Measurements from ENCODE around the gene RTL1. TPM values are rescaled to one million over a fixed set of nuclear protein-coding genes. Genes with fewer than 3 reads are reported as not detected.

The RTL1 gene
- total and polyA plus RNA-seq, 2 of the 13 experiments (the other 11 are each of a cell fraction or from before 2014, with no cell fraction given) = not detected

GRCh38 chr14:100839315-100839585 is 64.3 kb downstream of the RTL1 start (continued):
- TF ChIP-seq, protein P1, sequence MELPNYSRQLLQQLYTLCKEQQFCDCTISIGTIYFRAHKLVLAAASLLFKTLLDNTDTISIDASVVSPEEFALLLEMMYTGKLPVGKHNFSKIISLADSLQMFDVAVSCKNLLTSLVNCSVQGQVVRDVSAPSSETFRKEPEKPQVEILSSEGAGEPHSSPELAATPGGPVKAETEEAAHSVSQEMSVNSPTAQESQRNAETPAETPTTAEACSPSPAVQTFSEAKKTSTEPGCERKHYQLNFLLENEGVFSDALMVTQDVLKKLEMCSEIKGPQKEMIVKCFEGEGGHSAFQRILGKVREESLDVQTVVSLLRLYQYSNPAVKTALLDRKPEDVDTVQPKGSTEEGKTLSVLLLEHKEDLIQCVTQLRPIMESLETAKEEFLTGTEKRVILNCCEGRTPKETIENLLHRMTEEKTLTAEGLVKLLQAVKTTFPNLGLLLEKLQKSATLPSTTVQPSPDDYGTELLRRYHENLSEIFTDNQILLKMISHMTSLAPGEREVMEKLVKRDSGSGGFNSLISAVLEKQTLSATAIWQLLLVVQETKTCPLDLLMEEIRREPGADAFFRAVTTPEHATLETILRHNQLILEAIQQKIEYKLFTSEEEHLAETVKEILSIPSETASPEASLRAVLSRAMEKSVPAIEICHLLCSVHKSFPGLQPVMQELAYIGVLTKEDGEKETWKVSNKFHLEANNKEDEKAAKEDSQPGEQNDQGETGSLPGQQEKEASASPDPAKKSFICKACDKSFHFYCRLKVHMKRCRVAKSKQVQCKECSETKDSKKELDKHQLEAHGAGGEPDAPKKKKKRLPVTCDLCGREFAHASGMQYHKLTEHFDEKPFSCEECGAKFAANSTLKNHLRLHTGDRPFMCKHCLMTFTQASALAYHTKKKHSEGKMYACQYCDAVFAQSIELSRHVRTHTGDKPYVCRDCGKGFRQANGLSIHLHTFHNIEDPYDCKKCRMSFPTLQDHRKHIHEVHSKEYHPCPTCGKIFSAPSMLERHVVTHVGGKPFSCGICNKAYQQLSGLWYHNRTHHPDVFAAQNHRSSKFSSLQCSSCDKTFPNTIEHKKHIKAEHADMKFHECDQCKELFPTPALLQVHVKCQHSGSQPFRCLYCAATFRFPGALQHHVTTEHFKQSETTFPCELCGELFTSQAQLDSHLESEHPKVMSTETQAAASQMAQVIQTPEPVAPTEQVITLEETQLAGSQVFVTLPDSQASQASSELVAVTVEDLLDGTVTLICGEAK (IDR thresholded peaks at IDR 0.05) = no peak
- TF ChIP-seq, protein P1 (CRISPR knock-in tag; IDR thresholded peaks at IDR 0.05) = no peak
- TF ChIP-seq ZNF264 (CRISPR knock-in tag; IDR thresholded peaks at IDR 0.05) = no peak
